ENCODE measurements around the gene ADAR. TPM values are rescaled to one million over a fixed set of nuclear protein-coding genes. Genes with fewer than 3 reads are reported as not detected.

The ADAR gene
- total RNA-seq, 1 experiment from 2014 or later = 136 TPM

DNA sequence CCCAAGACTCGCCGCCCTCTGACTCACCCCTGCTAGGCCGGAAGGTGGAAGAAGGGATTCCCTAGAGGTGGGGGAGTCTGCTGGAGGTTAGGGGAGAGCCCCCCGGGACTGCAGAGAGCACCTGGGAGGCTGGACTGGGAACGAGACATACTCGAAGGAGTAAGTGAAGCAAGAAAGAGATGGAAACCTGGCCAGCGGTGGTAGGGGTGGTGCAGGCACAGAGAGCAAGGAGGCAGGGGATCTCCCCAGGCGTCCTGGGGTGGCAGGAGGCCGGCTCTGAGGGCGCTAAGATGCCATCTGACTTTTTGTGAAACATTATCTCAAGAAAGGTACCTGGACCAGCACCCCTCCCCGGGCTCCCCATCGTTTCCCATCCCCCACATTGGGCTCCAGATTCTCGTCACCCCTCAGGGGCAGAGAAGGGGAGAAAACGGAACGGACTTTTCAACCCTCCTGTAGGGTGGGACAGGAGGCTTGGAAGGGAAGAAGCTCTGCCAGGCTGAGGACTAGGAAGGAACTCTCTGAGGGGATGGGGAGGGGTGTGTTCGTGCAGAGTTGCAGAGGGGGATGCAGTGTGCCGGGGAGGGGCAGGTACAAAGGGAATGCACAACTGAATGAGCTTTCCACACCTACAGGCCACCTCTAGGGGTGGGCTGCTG, 39.7 kb downstream of the ADAR start:
- H2AFZ ChIP-seq (ENCODE audit: low read length) = no peak overlapping the region
- peak overlapping the region; percentile 25; the same call in 1 of the 2 replicates for H3K4me2 ChIP-seq (ENCODE audit: low read length)
- peaks cover 26% of the 10 kb centered on the region for H3K27me3 ChIP-seq (ENCODE audit: low read length)
- H4K20me1 ChIP-seq (ENCODE audit: low read length) = no peaks in the 10 kb centered on the region
- H3K9me2 ChIP-seq (replicated peaks; ENCODE audit: low read length) = no peaks in the 10 kb centered on the region; the same call in 1 of the 2 replicates
- TF ChIP-seq EZH2 (IDR thresholded peaks at IDR 0.05; ENCODE audit: low read length, unreplicated experiment) (no peak), EZH2phosphoT487 (IDR thresholded peaks at IDR 0.05; ENCODE audit: borderline replicate concordance, low read length) (no peak)
- TF ChIP-seq, protein P1, sequence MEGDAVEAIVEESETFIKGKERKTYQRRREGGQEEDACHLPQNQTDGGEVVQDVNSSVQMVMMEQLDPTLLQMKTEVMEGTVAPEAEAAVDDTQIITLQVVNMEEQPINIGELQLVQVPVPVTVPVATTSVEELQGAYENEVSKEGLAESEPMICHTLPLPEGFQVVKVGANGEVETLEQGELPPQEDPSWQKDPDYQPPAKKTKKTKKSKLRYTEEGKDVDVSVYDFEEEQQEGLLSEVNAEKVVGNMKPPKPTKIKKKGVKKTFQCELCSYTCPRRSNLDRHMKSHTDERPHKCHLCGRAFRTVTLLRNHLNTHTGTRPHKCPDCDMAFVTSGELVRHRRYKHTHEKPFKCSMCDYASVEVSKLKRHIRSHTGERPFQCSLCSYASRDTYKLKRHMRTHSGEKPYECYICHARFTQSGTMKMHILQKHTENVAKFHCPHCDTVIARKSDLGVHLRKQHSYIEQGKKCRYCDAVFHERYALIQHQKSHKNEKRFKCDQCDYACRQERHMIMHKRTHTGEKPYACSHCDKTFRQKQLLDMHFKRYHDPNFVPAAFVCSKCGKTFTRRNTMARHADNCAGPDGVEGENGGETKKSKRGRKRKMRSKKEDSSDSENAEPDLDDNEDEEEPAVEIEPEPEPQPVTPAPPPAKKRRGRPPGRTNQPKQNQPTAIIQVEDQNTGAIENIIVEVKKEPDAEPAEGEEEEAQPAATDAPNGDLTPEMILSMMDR (conservative IDR thresholded peaks at IDR 0.05; ENCODE audit: low read depth, low read length) = no peak
- no peak overlapping the region for H3K4me3 ChIP-seq (ENCODE audit: low read length)
- H3K36me3 ChIP-seq (ENCODE audit: low read depth, low read length) = no peaks in the 10 kb centered on the region
- H3F3A ChIP-seq (ENCODE audit: low read length, unreplicated experiment) = no peaks in the 10 kb centered on the region
- ATAC-seq = peak; percentile 16; the same call in 1 of the 2 replicates
- H3K9me3 ChIP-seq (ENCODE audit: low read length) = no peaks in the 10 kb centered on the region
- no peak overlapping the region for H3K27ac ChIP-seq (ENCODE audit: low read length)
- ChIA-PET CTCF (interaction anchor here (1.2 kb wide), 1 partner anchor 9 kb away, joined by 5 read pairs; no protein-coding TSS in a partner anchor), POLR2A (ENCODE audit: unreplicated experiment) (no interaction called here)
- no peaks in the 10 kb centered on the region for H3K79me2 ChIP-seq (ENCODE audit: low read length)
- H3K9ac ChIP-seq (ENCODE audit: low read length) = no peak overlapping the region
- BruUV-seq (replicated peaks) = no TSS peak
- H3K4me1 ChIP-seq (ENCODE audit: insufficient read depth, low read length) = no peaks in the 10 kb centered on the region
- intact Hi-C loops (cut with micrococcal nuclease) = no loop called here
- DNase-seq = no peak

DNA sequence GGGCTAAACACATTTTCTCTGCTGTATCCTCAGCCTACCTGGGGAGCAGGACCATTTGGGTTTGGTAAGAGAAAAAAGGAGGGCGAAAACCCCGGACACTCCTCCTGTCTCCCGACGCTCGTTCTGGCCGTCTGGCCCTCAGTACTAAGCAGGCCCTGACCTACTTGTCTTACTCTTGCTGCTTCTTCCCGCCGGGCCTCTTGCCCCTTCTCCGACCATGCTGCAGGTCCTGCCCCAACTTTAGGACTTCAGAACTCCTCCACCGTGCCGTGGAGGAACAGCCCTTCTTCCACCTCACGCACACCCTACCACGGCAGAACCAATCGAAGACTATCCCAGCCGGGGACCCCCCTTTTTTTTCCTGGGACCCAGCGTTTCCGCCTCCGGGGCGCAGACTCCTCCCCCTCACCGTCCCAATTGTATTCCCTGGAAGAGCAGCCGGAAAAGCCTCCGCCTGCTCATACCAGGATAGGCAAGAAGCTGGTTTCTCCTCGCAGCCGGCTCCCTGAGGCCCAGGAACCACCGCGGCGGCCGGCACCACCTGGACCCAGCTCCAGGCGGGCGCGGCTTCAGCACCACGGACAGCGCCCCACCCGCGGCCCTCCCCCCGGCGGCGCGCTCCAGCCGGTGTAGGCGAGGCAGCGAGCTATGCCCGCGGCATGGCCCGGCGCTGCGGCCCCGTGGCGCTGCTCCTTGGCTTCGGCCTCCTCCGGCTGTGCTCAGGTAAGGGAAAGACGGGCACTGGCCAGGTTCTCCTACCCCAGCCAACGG, 40.4 kb downstream of the ADAR start, which contains the start of gene CHRNB2:
CHRNB2 (plus strand) TSS at position 393 of the 771 bp plus-strand sequence; CDS start at position 660, 267 bp downstream.
- Histone ChIP-seq H3K27ac (ENCODE audit: low read length) (no peak within 1 kb of the TSS), H3K4me3 (ENCODE audit: low read length) (no peak within 1 kb of the TSS), H3K9me3 (ENCODE audit: low read length) (no peaks in the 10 kb centered on the region), H3F3A (ENCODE audit: low read length, unreplicated experiment) (no peaks in the 10 kb centered on the region), H3K36me3 (ENCODE audit: low read depth, low read length) (no peaks in the 10 kb centered on the region), H3K4me1 (ENCODE audit: insufficient read depth, low read length) (no peaks in the 10 kb centered on the region), H3K9ac (ENCODE audit: low read length) (no peak within 1 kb of the TSS), H3K27me3 (ENCODE audit: low read length) (peaks cover 26% of the 10 kb centered on the region), H3K79me2 (ENCODE audit: low read length) (no peaks in the 10 kb centered on the region), H2AFZ (ENCODE audit: low read length) (no peak within 1 kb of the TSS), H3K9me2 (replicated peaks; ENCODE audit: low read length) (no peaks in the 10 kb centered on the region; the same call in 1 of the 2 replicates), H4K20me1 (ENCODE audit: low read length) (no peaks in the 10 kb centered on the region), H3K4me2 (ENCODE audit: low read length) (peak within 1 kb of the TSS; percentile 25; the same call in 1 of the 2 replicates)
- DNase-seq (peak; percentile 69), ATAC-seq (peak; percentile 95)
- intact Hi-C loops (cut with micrococcal nuclease) = no loop called here
- BruUV-seq (replicated peaks) = no TSS peak
- no peak for TF ChIP-seq EZH2 (IDR thresholded peaks at IDR 0.05; ENCODE audit: low read length, unreplicated experiment)
- TF ChIP-seq, protein P1 (conservative IDR thresholded peaks at IDR 0.05; ENCODE audit: low read depth, low read length) = no peak
- TF ChIP-seq EZH2phosphoT487 (IDR thresholded peaks at IDR 0.05; ENCODE audit: borderline replicate concordance, low read length) = no peak
- ChIA-PET POLR2A (ENCODE audit: unreplicated experiment) (no interaction called here), CTCF (interaction anchor here (0.7 to 1.2 kb wide), 2 partner anchors 8 to 388 kb away, joined by 3 to 5 read pairs; no protein-coding TSS in a partner anchor)

Measured in PC-3 (cell line).